Right lobe of liver (tissue), 4 donors: ENCODE data around the gene RRAS2.

Experiments used
- CTCF ChIP-seq, 4 donors: fragments of 200-600 bp in 3 of 4; fragments of 450-650 bp in 1 of 4; IDR thresholded peaks; one replicate each; pipeline versions ENCODE4 v1.5.1 to v1.8.0; 2016 to 2022; ENCODE audit warnings: antibody characterized with exemption in 4 of 4, mild to moderate bottlenecking in 2 of 4
- POLR2A ChIP-seq: fragments of 450-650 bp; IDR thresholded peaks from one replicate; pipeline ENCODE4 v1.6.1; 2017; ENCODE audit warnings: antibody characterized with exemption, mild to moderate bottlenecking
- donor health status: DM: no; HTN: no; CAD: no.
- donor health status: DM: no; HTN: no; CAD: no.
- donor health status: DM: no; HTN: yes; CAD: no.

- TF ChIP-seq POLR2A: no peak
- no peak for TF ChIP-seq CTCF (IDR thresholded peaks at IDR 0.05)
Measured at GRCh38 chr11:14384338-14384737, 25.4 kb upstream of the RRAS2 start.
